NT2/D1 (cell line): ENCODE results near the gene SRGAP1.

ENCODE experiments used
- YY1 ChIP-seq: IDR thresholded peaks from 2 replicates; pipeline ENCODE4 v1.6.1; 2011; ENCODE audit not compliant: insufficient read length, insufficient read depth
- ZNF274 ChIP-seq: IDR thresholded peaks from 2 replicates; pipeline ENCODE4 v1.6.1; 2011; ENCODE audit warnings: mild to moderate bottlenecking, low read depth, low read length

DNA sequence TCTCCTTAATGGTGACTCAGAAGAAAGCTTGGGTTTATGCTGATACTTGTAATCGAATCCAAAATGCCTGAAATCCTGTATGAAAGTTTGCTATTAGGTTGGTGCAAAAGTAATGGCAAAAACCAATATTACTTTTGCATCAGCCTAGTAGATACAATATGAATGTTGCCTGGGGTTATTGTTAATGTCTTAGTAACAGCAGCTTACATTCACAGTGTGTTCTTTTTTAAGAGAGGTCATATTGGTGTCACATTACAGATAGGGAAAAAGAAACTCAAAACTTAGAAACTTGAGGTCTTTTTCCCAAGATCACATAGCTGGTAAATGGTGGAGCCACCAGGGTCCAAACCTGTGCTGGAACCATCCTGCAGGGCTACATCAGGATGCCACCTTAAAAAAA is 25.2 kb downstream of the SRGAP1 start:
- TF ChIP-seq YY1 (no peak), ZNF274 (no peak)
